K562 (cell line): ENCODE results near the gene SLX4IP.

Experiments used
- CTCF ChIP-seq, 3 experiments: IDR thresholded peaks in 2 of 3; conservative IDR thresholded peaks in 1 of 3; 2 replicates each; pipeline ENCODE4 v1.5.1; 2011 to 2012; ENCODE audit warnings: low read length in 3 of 3, mild to moderate bottlenecking in 3 of 3, control low read depth in 2 of 3, improper control_type of control experiment in 1 of 3, inconsistent platforms in 1 of 3, low read depth in 1 of 3, mixed read lengths in 1 of 3, moderate library complexity in 1 of 3; ENCODE audit not compliant: insufficient read depth in 2 of 3
- ETV6 ChIP-seq, 3 experiments: fragments of 150-350 bp in 1 of 3; sonication (generic) in 1 of 3; formaldehyde crosslinking in 1 of 3; IDR thresholded peaks; 2 replicates each; pipeline versions ENCODE4 v1.6.1 to v1.8.0; 2014 to 2022; ENCODE audit warnings: borderline replicate concordance in 2 of 3, low read depth in 2 of 3, antibody characterized with exemption in 1 of 3, low read length in 1 of 3, mild to moderate bottlenecking in 1 of 3, missing genetic modification reagents in 1 of 3
- EZH2 ChIP-seq: IDR thresholded peaks from 2 replicates; pipeline ENCODE4 v1.6.1; 2012; ENCODE audit warnings: low read depth, mild to moderate bottlenecking, inconsistent platforms, low read length, borderline replicate concordance
- MBD1 ChIP-seq: fragments of 250-450 bp; sonication (Bioruptor Pico); IDR thresholded peaks from 2 replicates; pipeline ENCODE4 v1.8.0; 2022; ENCODE audit warnings: inconsistent platforms
- NR3C1 ChIP-seq: sonication (generic); formaldehyde crosslinking; IDR thresholded peaks from 2 replicates; pipeline ENCODE4 v1.8.1; 2022; ENCODE audit warnings: missing genetic modification reagents
- SAFB2 ChIP-seq: fragments of 200-400 bp; formaldehyde crosslinking; IDR thresholded peaks from 2 replicates; pipeline ENCODE4 v1.6.1; 2018; ENCODE audit warnings: borderline replicate concordance, low read length, low read depth, moderate library complexity; ENCODE audit not compliant: severe bottlenecking
- TCFL5 ChIP-seq: fragments of 250-450 bp; sonication (Bioruptor Pico); conservative IDR thresholded peaks from 2 replicates; pipeline ENCODE4 v1.6.1; 2021; ENCODE audit warnings: mild to moderate bottlenecking, moderate library complexity, matching md5 sums
- ZNF395 ChIP-seq: fragments of 200-800 bp; sonication (Bioruptor generic); IDR thresholded peaks from 2 replicates; pipeline ENCODE4 v1.6.1; 2017; ENCODE audit warnings: missing genetic modification characterization, missing compliant biosample characterization
- TF ChIP-seq, protein P1 (sequence below): sonication (generic); formaldehyde crosslinking; IDR thresholded peaks from 2 replicates; pipeline ENCODE4 v1.8.1; 2023; ENCODE audit warnings: mild to moderate bottlenecking, missing genetic modification reagents

- no peak for TF ChIP-seq NR3C1
- TF ChIP-seq, protein P1, sequence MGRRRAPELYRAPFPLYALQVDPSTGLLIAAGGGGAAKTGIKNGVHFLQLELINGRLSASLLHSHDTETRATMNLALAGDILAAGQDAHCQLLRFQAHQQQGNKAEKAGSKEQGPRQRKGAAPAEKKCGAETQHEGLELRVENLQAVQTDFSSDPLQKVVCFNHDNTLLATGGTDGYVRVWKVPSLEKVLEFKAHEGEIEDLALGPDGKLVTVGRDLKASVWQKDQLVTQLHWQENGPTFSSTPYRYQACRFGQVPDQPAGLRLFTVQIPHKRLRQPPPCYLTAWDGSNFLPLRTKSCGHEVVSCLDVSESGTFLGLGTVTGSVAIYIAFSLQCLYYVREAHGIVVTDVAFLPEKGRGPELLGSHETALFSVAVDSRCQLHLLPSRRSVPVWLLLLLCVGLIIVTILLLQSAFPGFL (CRISPR knock-in tag): no peak
- no peak for TF ChIP-seq SAFB2
- no peak for TF ChIP-seq ZNF395 (CRISPR knock-in tag)
- TF ChIP-seq EZH2: no peak
- TF ChIP-seq TCFL5: no peak
- no peak for TF ChIP-seq CTCF (IDR thresholded peaks at IDR 0.05 in 2 of 3, conservative IDR thresholded peaks at IDR 0.05 in 1 of 3; ENCODE audit: insufficient read depth in 2 of 3, low read depth in 1 of 3, low read length in 3 of 3)
- TF ChIP-seq ETV6 (IDR thresholded peaks at IDR 0.05; ENCODE audit: borderline replicate concordance in 1 of 2, low read depth in 2 of 2, low read length in 1 of 2): no peak
- no peak for TF ChIP-seq ETV6 (CRISPR knock-in tag; IDR thresholded peaks at IDR 0.05; ENCODE audit: borderline replicate concordance)
- TF ChIP-seq MBD1 (CRISPR knock-in tag): no peak
Measured at GRCh38 chr20:10590950-10591671, 156.0 kb downstream of the SLX4IP start.
